ENCODE measurements around the gene NT5C2. TPM values are rescaled to one million over a fixed set of nuclear protein-coding genes. Genes with fewer than 3 reads are reported as not detected.

Gene NT5C2
- total and polyA plus RNA-seq, 5 donors = 23.3 to 46.1 (median 38.2) TPM

DNA sequence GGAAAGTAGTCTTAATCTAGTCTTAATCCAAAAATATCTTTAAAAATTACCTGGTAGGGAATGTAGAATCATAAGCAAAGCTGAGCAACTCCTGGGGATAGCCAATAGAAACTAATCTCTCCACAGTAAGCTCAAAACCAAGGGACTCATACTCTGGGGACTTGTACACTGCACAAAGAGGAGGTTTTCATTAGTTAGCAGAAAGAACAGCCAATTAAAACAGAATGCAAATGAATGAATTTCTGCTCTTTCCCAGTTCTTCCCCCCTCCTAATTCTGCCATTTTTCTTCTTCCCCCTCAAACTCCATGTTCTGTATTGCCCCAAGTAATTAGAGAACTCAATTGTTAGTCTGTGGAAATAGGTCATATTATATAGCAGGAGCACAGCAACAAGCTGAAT, 86.5 kb downstream of the NT5C2 start:
- intact Hi-C loops (cut with DNase I) = loop anchor here in 1 of 4 donors (10.0 kb wide), 1 partner anchor 138 kb away; the partner anchor contains the start of gene RPEL1
- Histone ChIP-seq H3K27ac (ENCODE audit: low read length) (no peak overlapping the region), H3K4me3 (ENCODE audit: low read length) (no peak overlapping the region), H3K9me3 (ENCODE audit: control insufficient read depth, low read length) (no peaks in the 10 kb centered on the region), H3K27me3 (ENCODE audit: control insufficient read depth, insufficient read depth) (no peaks in the 10 kb centered on the region), H3K4me1 (ENCODE audit: control insufficient read depth, insufficient read depth, low read length) (no peaks in the 10 kb centered on the region)
- DNase-seq (no peak), ATAC-seq (no peak)

DNA sequence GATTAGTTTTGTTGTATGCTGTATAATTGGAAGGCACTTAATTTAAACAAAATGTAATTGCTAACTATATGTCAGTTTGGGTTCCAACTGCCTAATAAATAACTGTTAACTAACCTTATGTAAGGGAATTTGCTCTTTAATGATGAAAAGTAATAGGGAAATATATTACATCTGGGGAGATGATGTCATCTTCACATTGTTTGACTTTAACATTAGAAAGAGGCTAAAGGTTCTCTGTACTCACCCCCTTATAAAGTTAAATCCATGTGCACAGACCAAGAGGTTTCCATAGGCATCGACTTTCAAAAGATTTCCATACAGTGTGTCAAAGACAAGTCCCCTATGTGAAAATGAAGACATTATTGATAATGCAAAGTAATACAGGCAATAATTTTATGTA, 87.6 kb downstream of the NT5C2 start:
- WGBS = 89% methylated on average over 1 of the region's 1 CpG
- no peak overlapping the region for H3K4me3 ChIP-seq (ENCODE audit: low read length)
- DNase-seq (no peak), ATAC-seq (no peak)
- no peaks in the 10 kb centered on the region for H3K27me3 ChIP-seq (ENCODE audit: control insufficient read depth, insufficient read depth)
- no peak overlapping the region for H3K27ac ChIP-seq (ENCODE audit: low read length)
- intact Hi-C loops (cut with DNase I) = loop anchor here in 1 of 4 donors (10.0 kb wide), 1 partner anchor 139 kb away; the partner anchor contains the start of gene RPEL1
- H3K4me1 ChIP-seq (ENCODE audit: control insufficient read depth, insufficient read depth, low read length) = no peaks in the 10 kb centered on the region
- no peaks in the 10 kb centered on the region for H3K9me3 ChIP-seq (ENCODE audit: control insufficient read depth, low read length)

DNA sequence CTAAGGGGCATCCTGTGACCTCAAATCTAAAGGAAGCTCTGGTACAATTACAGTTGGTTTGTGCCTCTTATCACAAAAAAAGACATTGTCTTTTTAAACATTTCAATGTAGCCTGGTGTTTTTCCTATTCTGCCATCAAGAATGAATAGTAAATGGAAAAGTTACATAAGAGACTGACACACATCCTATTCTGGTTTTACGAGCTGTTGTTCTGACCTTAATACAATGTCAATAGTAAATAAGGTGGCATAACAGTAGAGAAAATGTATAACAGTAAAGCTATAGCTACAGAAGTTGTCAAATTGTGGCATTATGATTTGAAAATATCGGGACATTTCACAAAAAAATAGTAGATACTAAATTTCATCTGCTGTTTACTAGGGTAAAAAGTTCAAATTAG, 88.4 kb downstream of the NT5C2 start:
- no peak for ATAC-seq
- no peaks in the 10 kb centered on the region for H3K27me3 ChIP-seq (ENCODE audit: control insufficient read depth, insufficient read depth)
- intact Hi-C loops (cut with DNase I) = loop anchor here in 1 of 4 donors (10.0 kb wide), 1 partner anchor 140 kb away; the partner anchor contains the start of gene RPEL1
- no peaks in the 10 kb centered on the region for H3K4me1 ChIP-seq (ENCODE audit: control insufficient read depth, insufficient read depth, low read length)
- no peaks in the 10 kb centered on the region for H3K9me3 ChIP-seq (ENCODE audit: control insufficient read depth, low read length)
- no peak for DNase-seq
- H3K4me3 ChIP-seq (ENCODE audit: low read length) = no peak overlapping the region
- WGBS = 36% methylated on average over 2 of the region's 2 CpGs
- H3K27ac ChIP-seq (ENCODE audit: low read length) = no peak overlapping the region

DNA sequence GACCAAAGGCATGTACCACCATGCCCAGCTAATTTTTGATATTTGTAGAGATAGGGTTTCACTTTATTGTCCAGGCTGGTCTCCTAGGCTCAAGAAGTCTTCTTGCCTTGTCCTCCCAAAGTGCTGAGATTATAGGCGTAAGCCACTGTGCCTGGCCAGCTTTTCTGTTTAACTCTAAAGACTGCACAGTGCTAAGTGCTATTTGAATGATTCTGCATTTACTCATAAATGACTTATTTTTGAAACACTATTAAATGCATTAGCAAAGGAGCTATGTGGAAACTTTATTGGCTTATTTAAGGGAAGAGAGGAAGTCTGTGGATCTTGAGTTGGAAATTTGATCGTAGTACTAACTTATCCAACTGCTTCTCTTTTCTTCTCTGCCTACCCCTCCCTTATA, 89.1 kb downstream of the NT5C2 start:
- 93% methylated on average over 2 of the region's 2 CpGs for WGBS
- DNase-seq (no peak), ATAC-seq (no peak)
- H3K27ac ChIP-seq (ENCODE audit: low read length) = no peak overlapping the region
- intact Hi-C loops (cut with DNase I) = loop anchor here in 1 of 4 donors (10.0 kb wide), 1 partner anchor 141 kb away; the partner anchor contains the start of gene RPEL1
- H3K27me3 ChIP-seq (ENCODE audit: control insufficient read depth, insufficient read depth) = no peaks in the 10 kb centered on the region
- no peak overlapping the region for H3K4me3 ChIP-seq (ENCODE audit: low read length)
- no peaks in the 10 kb centered on the region for H3K9me3 ChIP-seq (ENCODE audit: control insufficient read depth, low read length)
- no peaks in the 10 kb centered on the region for H3K4me1 ChIP-seq (ENCODE audit: control insufficient read depth, insufficient read depth, low read length)

DNA sequence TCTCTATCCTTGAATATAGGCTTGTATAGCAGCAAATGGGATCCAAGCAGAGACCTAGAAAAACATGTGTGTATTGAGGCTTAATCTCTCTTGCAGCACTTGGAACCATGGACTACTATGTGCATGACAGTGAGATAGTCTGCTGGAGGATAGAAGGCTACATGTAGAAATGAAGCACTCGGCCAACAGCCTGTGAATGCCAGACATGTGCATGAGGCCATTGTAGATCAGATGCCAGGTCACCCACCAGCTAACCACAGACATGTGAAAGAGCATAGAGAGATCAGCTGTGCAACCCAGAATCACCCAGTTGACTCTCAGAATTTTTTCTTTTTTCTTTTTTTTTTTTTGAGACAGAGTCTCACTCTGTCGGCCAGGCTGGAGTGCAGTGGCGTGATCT, 90.9 kb downstream of the NT5C2 start:
- no peak overlapping the region for H3K4me3 ChIP-seq (ENCODE audit: low read length)
- no peak overlapping the region for H3K27ac ChIP-seq (ENCODE audit: low read length)
- whole genome bisulfite sequencing = 80% methylated on average over 3 of the region's 3 CpGs
- H3K27me3 ChIP-seq (ENCODE audit: control insufficient read depth, insufficient read depth) = no peaks in the 10 kb centered on the region
- DNase-seq (no peak), ATAC-seq (no peak)
- H3K4me1 ChIP-seq (ENCODE audit: control insufficient read depth, insufficient read depth, low read length) = no peaks in the 10 kb centered on the region
- H3K9me3 ChIP-seq (ENCODE audit: control insufficient read depth, low read length) = no peaks in the 10 kb centered on the region
- intact Hi-C loops (cut with DNase I) = loop anchor here in 1 of 4 donors (10.0 kb wide), 1 partner anchor 143 kb away; the partner anchor contains the start of gene RPEL1

DNA sequence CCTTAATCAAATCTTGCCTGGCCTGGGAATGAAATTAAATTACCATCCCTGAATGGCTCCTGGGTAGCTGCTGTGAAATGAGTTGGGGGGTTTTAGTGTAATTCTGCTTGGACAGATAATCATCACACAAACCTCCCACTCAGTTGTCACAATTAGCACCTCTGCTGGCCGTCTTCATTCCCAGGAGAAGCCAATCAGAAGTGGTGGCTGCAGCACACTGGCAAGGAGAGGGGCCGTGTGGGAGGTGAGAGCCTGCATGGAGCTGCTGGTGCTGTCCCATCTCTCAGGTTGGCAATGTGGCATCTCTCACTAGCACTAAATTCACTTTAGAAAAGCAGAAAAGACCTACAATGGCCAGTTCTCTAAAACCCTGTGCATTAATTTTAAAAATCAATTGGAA, 92.5 kb downstream of the NT5C2 start:
- H3K4me1 ChIP-seq (ENCODE audit: control insufficient read depth, insufficient read depth, low read length) = no peaks in the 10 kb centered on the region
- no peaks in the 10 kb centered on the region for H3K27me3 ChIP-seq (ENCODE audit: control insufficient read depth, insufficient read depth)
- ATAC-seq = no peak
- no peak overlapping the region for H3K27ac ChIP-seq (ENCODE audit: low read length)
- no peaks in the 10 kb centered on the region for H3K9me3 ChIP-seq (ENCODE audit: control insufficient read depth, low read length)
- no peak overlapping the region for H3K4me3 ChIP-seq (ENCODE audit: low read length)
- WGBS = 63% methylated on average over 2 of the region's 2 CpGs
- intact Hi-C loops (cut with DNase I) = loop anchor here in 1 of 4 donors (10.0 kb wide), 1 partner anchor 144 kb away; the partner anchor contains the start of gene RPEL1
- DNase-seq = no peak

DNA sequence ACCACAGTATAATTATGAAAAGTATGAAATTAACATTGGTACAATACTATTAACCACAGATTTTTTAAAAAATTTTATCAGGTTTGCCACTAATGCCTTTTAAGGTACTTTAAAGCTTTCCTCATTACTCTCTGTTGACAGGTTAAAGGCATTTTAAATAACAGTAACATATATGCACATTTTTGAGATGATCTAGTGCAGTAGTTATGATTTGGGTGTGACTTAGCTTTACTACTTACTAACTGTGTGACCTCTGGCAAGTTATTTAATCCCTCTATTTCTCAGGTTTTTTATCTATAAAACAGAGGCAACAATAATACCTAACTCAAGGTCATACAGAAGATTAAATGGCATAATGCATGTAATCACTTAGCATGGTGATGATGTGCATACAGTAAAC, 94.8 kb downstream of the NT5C2 start:
- no peak overlapping the region for H3K27ac ChIP-seq (ENCODE audit: low read length)
- H3K9me3 ChIP-seq (ENCODE audit: control insufficient read depth, low read length) = no peaks in the 10 kb centered on the region
- DNase-seq (no peak), ATAC-seq (no peak)
- H3K27me3 ChIP-seq (ENCODE audit: control insufficient read depth, insufficient read depth) = no peaks in the 10 kb centered on the region
- H3K4me1 ChIP-seq (ENCODE audit: control insufficient read depth, insufficient read depth, low read length) = no peaks in the 10 kb centered on the region
- intact Hi-C loops (cut with DNase I) = no loop called here
- no peak overlapping the region for H3K4me3 ChIP-seq (ENCODE audit: low read length)

DNA sequence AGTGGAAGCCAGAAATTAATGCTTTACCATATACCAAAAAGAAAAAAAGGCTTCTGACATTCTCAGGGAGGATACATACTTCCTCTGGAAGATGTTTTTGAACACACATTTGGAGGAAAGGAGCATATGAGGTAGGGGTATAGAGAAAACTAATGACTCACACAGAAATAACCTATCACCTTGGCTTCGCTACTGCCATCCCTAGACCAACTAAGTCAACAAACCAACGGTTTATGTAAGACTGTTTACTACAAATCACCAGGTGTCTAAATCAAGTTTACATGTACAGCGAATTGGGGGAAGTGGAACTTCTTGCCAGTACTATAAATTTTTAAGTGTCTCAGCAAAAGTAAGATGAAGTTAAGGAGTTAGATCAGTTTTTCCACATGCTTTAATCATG, 96.9 kb downstream of the NT5C2 start:
- intact Hi-C loops (cut with DNase I) = no loop called here
- ATAC-seq (no peak), DNase-seq (no peak)
- Histone ChIP-seq H3K27ac (ENCODE audit: low read length) (no peak overlapping the region), H3K4me3 (ENCODE audit: low read length) (no peak overlapping the region), H3K9me3 (ENCODE audit: control insufficient read depth, low read length) (no peaks in the 10 kb centered on the region), H3K4me1 (ENCODE audit: control insufficient read depth, insufficient read depth, low read length) (no peaks in the 10 kb centered on the region), H3K27me3 (ENCODE audit: control insufficient read depth, insufficient read depth) (no peaks in the 10 kb centered on the region)
- 89% methylated on average over 3 of the region's 3 CpGs for WGBS

DNA sequence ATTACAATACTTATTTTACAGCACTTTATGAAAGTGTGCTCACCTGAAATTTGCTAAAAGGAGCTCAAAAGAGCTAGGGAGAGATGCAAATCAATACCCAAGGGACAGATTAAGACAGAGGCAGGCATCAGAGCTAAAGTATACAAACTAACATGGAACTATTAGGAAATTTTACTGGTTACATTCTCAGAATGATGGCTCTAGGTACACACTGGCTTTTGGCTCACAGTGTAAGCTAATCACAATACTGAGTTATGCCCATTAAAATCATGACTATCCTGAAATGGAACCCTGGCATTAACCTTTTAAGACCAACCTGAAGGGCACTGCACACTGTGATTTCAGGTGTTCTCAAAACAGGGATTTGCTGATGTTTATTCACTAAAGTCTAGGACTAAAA, 98.1 kb downstream of the NT5C2 start:
- H3K4me3 ChIP-seq (ENCODE audit: low read length) = no peak overlapping the region
- H3K27me3 ChIP-seq (ENCODE audit: control insufficient read depth, insufficient read depth) = no peaks in the 10 kb centered on the region
- H3K27ac ChIP-seq (ENCODE audit: low read length) = no peak overlapping the region
- ATAC-seq (no peak), DNase-seq (no peak)
- no peaks in the 10 kb centered on the region for H3K4me1 ChIP-seq (ENCODE audit: control insufficient read depth, insufficient read depth, low read length)
- no peaks in the 10 kb centered on the region for H3K9me3 ChIP-seq (ENCODE audit: control insufficient read depth, low read length)
- intact Hi-C loops (cut with DNase I) = no loop called here

DNA sequence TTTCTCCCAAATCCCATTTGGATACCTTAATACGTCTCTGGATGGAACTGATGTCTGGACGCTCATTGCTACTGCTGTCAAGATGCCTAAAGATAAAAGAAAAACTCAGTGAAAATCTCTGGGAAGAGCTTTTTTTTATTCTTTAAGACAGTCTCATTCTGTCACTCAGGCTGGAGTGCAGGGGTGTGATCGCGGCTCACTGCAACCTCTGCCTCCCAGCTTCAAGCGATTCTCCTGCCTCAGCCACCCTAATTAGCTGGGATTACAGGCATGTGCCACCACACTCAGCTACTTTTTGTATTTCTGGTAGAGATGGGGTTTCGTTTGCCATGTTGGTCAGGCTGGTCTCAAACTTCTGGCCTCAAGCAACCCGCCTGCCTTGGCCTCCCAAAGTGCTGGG, 102.2 kb downstream of the NT5C2 start:
- Histone ChIP-seq H3K4me1 (ENCODE audit: control insufficient read depth, insufficient read depth, low read length) (no peaks in the 10 kb centered on the region), H3K27me3 (ENCODE audit: control insufficient read depth, insufficient read depth) (no peaks in the 10 kb centered on the region), H3K27ac (ENCODE audit: low read length) (no peak overlapping the region), H3K9me3 (ENCODE audit: control insufficient read depth, low read length) (no peaks in the 10 kb centered on the region), H3K4me3 (ENCODE audit: low read length) (no peak overlapping the region)
- intact Hi-C loops (cut with DNase I) = no loop called here
- WGBS = 97% methylated on average over 7 of the region's 7 CpGs
- no peak for DNase-seq
- no peak for ATAC-seq

DNA sequence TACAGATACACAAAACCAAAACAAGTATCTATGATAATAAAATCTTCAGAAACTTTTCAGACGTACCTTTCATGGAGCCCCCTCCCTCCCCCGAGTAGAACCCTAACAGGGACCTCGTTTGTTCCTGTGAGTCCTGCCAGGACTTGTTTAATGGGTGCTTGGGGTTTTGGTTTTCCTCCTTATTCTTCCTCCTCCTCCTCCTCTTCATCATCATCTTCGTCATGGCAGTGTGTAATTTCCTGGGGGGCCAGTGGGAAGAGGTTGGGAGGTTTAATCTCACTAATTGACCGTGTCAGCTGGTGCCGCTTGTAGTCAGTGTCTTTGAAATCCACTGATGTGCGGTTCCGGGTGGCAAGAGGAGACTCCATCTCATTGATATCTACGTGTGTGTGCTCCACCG, 103.6 kb downstream of the NT5C2 start:
- Histone ChIP-seq H3K27me3 (ENCODE audit: control insufficient read depth, insufficient read depth) (no peaks in the 10 kb centered on the region), H3K9me3 (ENCODE audit: control insufficient read depth, low read length) (no peaks in the 10 kb centered on the region), H3K4me3 (ENCODE audit: low read length) (no peak overlapping the region), H3K27ac (ENCODE audit: low read length) (no peak overlapping the region), H3K4me1 (ENCODE audit: control insufficient read depth, insufficient read depth, low read length) (no peaks in the 10 kb centered on the region)
- ATAC-seq (no peak), DNase-seq (no peak)
- intact Hi-C loops (cut with DNase I) = loop anchor here in 1 of 4 donors (10.0 kb wide), 1 partner anchor 155 kb away; the partner anchor contains the start of gene RPEL1
- WGBS = 90% methylated on average over 10 of the region's 10 CpGs

DNA sequence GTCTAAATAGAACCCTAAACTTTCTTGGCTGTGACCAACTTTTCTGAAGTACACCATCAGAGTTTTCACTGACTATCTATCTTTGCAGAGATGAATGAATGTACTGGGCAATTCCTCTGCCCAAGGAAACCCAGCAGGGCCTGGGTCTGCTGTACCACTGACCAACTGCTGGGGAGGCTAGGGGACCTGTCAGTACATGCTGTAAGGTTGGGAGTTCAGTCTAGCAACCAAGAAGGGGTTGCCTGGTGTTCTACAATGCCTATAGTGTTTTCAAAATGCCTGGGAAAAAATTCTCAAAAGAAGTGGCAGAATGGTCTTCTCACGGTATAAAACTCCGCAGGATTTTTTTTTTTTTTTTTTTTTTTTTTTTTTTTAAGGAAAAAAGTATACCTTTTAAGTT, 106.3 kb downstream of the NT5C2 start:
- WGBS = 90% methylated on average over 2 of the region's 2 CpGs
- H3K27ac ChIP-seq (ENCODE audit: low read length) = no peak overlapping the region
- intact Hi-C loops (cut with DNase I) = loop anchor here in 1 of 4 donors (10.0 kb wide), 1 partner anchor 158 kb away; the partner anchor contains the start of gene RPEL1
- H3K4me3 ChIP-seq (ENCODE audit: low read length) = no peak overlapping the region
- no peaks in the 10 kb centered on the region for H3K4me1 ChIP-seq (ENCODE audit: control insufficient read depth, insufficient read depth, low read length)
- H3K27me3 ChIP-seq (ENCODE audit: control insufficient read depth, insufficient read depth) = no peaks in the 10 kb centered on the region
- ATAC-seq (no peak), DNase-seq (no peak)
- no peaks in the 10 kb centered on the region for H3K9me3 ChIP-seq (ENCODE audit: control insufficient read depth, low read length)

Measured in right cardiac atrium (tissue), 5 donors.